Thyroid gland (tissue), 4 donors: Measurements from ENCODE around the gene CHI3L1. TPM values are rescaled to one million over a fixed set of nuclear protein-coding genes. Genes with fewer than 3 reads are reported as not detected.

Experiments
- DNase-seq, 2 donors: peaks; one replicate each; pipeline ENCODE4 v3.0.0-alpha.2; 2019
- H3K27ac ChIP-seq, 3 donors: fragments of 200-600 bp; sonication (generic); 1 replicate in 2 of 3; 2 replicates in 1 of 3; pipeline ENCODE4 v1.5.1; 2016 to 2019; ENCODE audit warnings: mild to moderate bottlenecking in 1 of 3, moderate library complexity in 1 of 3
- H3K27me3 ChIP-seq: fragments of 200-600 bp; sonication (generic); one replicate; pipeline ENCODE4 v1.5.1; 2019
- H3K36me3 ChIP-seq, 2 donors: fragments of 200-600 bp; sonication (generic); one replicate each; pipeline ENCODE4 v1.5.1; 2016 to 2019
- H3K4me1 ChIP-seq, 2 donors: fragments of 200-600 bp; sonication (generic); one replicate each; pipeline ENCODE4 v1.5.1; 2017 to 2019
- H3K4me3 ChIP-seq, 3 donors: fragments of 200-600 bp; sonication (generic); replicated peaks in 1 of 3; 1 replicate in 2 of 3; 2 replicates in 1 of 3; pipeline ENCODE4 v1.5.1; 2016; ENCODE audit warnings: mild to moderate bottlenecking in 1 of 3
- H3K9me3 ChIP-seq: fragments of 200-600 bp; sonication (generic); one replicate; pipeline ENCODE4 v1.5.1; 2017
- POLR2A ChIP-seq, 2 donors: fragments of 450-650 bp; IDR thresholded peaks; one replicate each; pipeline ENCODE4 v1.6.1; 2017; ENCODE audit warnings: antibody characterized with exemption in 2 of 2, mild to moderate bottlenecking in 2 of 2, moderate library complexity in 1 of 2
- WGBS, 2 donors: methylation state at CpG; one replicate each; pipeline ENCODE4 v1.1.5; 2017; 5-methylcytosine and 5-hydroxymethylcytosine counted together
- intact Hi-C: fragments of 100-400 bp; cut with DNase I; formaldehyde crosslinking; loops from one replicate; pipeline ENCODE4 v1.15.1; 2023
- total RNA-seq, 4 donors: library from RNA; depleted of rRNA; stranded (reverse); fragments of >200 nt; gene quantifications; one replicate each; pipeline ENCODE4 v1.2.3, GENCODE V29; 2016
- TF ChIP-seq, protein P1 (sequence below), 6 experiments: fragments of 200-600 bp in 3 of 6; fragments of 450-650 bp in 3 of 6; sonication (generic) in 3 of 6; IDR thresholded peaks; one replicate each; pipeline ENCODE4 v1.5.1; 2016 to 2019; ENCODE audit warnings: antibody characterized with exemption in 6 of 6, mild to moderate bottlenecking in 2 of 6, inconsistent platforms in 1 of 6, moderate library complexity in 1 of 6

Gene CHI3L1
- total RNA-seq, 4 donors from 2014 or later, result 1.2 to 42.9 (median 4.4) TPM

DNA sequence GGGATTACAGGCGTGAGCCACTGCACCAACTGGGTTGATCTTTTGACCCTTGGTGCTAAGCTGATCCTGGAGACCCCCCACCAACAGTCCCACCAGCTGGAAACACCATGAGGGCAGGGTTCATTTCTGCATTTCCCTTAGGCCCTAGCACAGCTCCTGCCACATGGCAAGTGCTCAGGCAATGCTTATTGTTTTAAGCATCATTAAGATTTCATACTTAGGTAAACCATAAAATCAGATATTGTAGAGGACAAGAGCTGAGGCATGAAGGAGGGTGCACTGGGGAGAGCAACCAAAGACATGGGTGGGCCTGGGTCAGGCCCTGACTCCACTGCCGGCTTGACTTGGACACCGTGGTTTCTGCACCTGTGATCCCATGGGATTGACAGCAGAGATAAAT lies 25.3 kb upstream of the CHI3L1 start:
- Histone ChIP-seq H3K4me3 (no peak overlapping the region), H3K36me3 (no peaks in the 10 kb centered on the region), H3K4me1 (no peaks in the 10 kb centered on the region), H3K9me3 (no peaks in the 10 kb centered on the region), H3K27ac (no peak overlapping the region), H3K27me3 (no peaks in the 10 kb centered on the region)
- intact Hi-C loops, result no loop called here
- TF ChIP-seq POLR2A (IDR thresholded peaks at IDR 0.05), result no peak
- TF ChIP-seq, protein P1, sequence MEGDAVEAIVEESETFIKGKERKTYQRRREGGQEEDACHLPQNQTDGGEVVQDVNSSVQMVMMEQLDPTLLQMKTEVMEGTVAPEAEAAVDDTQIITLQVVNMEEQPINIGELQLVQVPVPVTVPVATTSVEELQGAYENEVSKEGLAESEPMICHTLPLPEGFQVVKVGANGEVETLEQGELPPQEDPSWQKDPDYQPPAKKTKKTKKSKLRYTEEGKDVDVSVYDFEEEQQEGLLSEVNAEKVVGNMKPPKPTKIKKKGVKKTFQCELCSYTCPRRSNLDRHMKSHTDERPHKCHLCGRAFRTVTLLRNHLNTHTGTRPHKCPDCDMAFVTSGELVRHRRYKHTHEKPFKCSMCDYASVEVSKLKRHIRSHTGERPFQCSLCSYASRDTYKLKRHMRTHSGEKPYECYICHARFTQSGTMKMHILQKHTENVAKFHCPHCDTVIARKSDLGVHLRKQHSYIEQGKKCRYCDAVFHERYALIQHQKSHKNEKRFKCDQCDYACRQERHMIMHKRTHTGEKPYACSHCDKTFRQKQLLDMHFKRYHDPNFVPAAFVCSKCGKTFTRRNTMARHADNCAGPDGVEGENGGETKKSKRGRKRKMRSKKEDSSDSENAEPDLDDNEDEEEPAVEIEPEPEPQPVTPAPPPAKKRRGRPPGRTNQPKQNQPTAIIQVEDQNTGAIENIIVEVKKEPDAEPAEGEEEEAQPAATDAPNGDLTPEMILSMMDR (IDR thresholded peaks at IDR 0.05), result no peak
- WGBS, 2 donors, result 91 to 92% methylated on average over 3 of the region's 3 CpGs
- DNase-seq, result no peak

DNA sequence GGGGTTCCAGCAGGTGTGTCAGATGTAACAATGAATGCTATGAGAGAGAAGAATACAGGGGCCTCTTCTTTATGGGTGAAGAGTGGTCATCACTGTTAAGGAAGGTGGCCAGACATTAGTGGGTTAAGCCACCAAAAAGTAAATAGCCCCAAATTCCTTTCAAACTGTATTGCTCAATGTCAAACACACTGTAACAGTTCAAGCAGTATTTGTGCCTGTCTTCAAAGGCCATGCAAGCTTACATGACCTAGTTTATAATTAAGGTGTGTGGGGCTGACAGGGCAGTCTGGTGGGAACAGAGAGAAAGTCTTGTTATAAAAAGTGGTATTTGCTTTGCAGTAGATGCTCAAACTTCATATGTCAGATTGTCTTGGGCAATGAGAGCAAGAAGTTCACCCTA lies 24.5 kb upstream of the CHI3L1 start:
- intact Hi-C loops, result no loop called here
- DNase-seq, result no peak
- Histone ChIP-seq H3K4me1 (no peaks in the 10 kb centered on the region), H3K9me3 (no peaks in the 10 kb centered on the region), H3K27ac (no peak overlapping the region), H3K27me3 (no peaks in the 10 kb centered on the region), H3K36me3 (no peaks in the 10 kb centered on the region), H3K4me3 (no peak overlapping the region)
- TF ChIP-seq, protein P1 (IDR thresholded peaks at IDR 0.05), result no peak
- no peak for TF ChIP-seq POLR2A (IDR thresholded peaks at IDR 0.05)

DNA sequence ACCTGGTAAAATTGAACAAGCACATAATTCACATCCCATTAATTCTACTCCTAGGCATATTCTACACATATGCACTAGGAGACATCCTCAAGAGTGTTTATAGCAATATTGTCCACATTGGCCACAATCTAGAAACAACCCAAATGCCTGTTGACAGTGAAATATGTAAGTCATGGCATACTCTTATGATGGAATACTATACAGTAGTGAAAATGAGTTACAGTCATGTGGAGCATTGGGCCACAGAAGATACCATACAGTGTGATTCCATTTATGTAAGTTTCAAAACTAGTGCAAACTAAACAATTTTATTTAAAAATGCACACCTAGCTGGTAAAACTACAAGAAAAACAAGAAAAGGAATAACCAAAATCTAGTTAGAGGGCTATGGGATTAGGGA lies 23.8 kb upstream of the CHI3L1 start:
- no peak for TF ChIP-seq POLR2A (IDR thresholded peaks at IDR 0.05)
- TF ChIP-seq, protein P1 (IDR thresholded peaks at IDR 0.05), result no peak
- H3K9me3 ChIP-seq, result no peaks in the 10 kb centered on the region
- no peaks in the 10 kb centered on the region for H3K4me1 ChIP-seq
- H3K4me3 ChIP-seq, result no peak overlapping the region
- no peak overlapping the region for H3K27ac ChIP-seq
- no peaks in the 10 kb centered on the region for H3K27me3 ChIP-seq
- no peak for DNase-seq
- no peaks in the 10 kb centered on the region for H3K36me3 ChIP-seq
- intact Hi-C loops, result no loop called here

DNA sequence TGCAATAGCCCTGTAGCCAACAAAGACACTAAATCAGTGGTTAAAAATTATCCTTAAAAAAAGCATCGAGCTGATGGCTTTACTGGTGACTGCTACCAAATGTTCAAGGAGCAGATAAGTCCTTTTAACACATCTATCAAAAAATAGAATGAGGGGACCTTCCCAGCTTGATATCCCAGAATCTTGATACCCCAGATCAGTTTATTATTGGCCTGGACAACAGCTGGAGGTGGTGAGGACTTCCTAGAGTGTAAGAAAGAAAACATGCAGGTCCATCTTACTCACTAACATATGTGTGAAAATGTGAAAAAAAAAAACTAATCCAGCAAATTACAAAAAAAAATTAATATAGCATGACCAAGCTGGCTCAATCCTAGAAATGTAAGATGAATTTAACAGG lies 21.7 kb upstream of the CHI3L1 start:
- Histone ChIP-seq H3K9me3 (no peaks in the 10 kb centered on the region), H3K36me3 (no peaks in the 10 kb centered on the region), H3K27ac (no peak overlapping the region), H3K4me1 (no peaks in the 10 kb centered on the region), H3K4me3 (no peak overlapping the region), H3K27me3 (no peaks in the 10 kb centered on the region)
- DNase-seq, result no peak
- intact Hi-C loops, result no loop called here
- 86 to 93% methylated on average over 1 of the region's 1 CpG for WGBS, 2 donors
- TF ChIP-seq POLR2A (IDR thresholded peaks at IDR 0.05), result no peak
- TF ChIP-seq, protein P1 (IDR thresholded peaks at IDR 0.05), result no peak

DNA sequence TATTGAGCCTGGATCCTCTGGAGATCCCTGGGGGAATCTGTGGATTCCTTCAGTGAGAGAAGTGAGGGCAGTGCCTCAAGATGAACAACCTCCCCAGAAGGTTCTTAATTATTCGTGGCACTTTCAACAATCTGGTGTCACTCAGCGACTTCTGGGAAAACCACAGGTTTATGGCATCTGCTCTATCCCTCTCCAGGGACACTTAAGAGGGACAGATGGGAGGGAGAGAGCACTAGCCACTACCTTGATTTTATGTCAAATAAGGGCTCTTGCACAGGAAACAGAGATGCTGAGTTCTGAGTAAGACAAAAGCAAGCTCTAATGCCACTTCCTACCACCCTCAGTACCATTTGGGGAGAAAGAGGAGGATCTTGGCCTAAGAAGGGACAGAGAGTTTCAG lies 21.2 kb upstream of the CHI3L1 start:
- Histone ChIP-seq H3K36me3 (no peaks in the 10 kb centered on the region), H3K9me3 (no peaks in the 10 kb centered on the region), H3K4me3 (no peak overlapping the region), H3K4me1 (no peaks in the 10 kb centered on the region), H3K27me3 (no peaks in the 10 kb centered on the region), H3K27ac (no peak overlapping the region)
- DNase-seq, result no peak
- TF ChIP-seq POLR2A (IDR thresholded peaks at IDR 0.05), result no peak
- TF ChIP-seq, protein P1 (IDR thresholded peaks at IDR 0.05), result no peak
- intact Hi-C loops, result no loop called here
- WGBS, 2 donors, result 78 to 79% methylated on average over 2 of the region's 2 CpGs
